SK-MEL-5 (cell line): ENCODE data around the gene RANBP9. TPM values are rescaled to one million over a fixed set of nuclear protein-coding genes. Genes with fewer than 3 reads are reported as not detected.

Experiments used
- DNase-seq: peaks from one replicate; pipeline ENCODE4 v3.0.0-alpha.2; 2016; ENCODE audit warnings: low read depth, low spot score
- in situ Hi-C: cut with HindIII; loops from 2 replicates; pipeline ENCODE4 v1.10.0; 2016; ENCODE audit warnings: low sequenced_read_pairs, high pct_unique_total_duplicates, low pct_unique_long_range_greater_than_20kb
- polyA plus RNA-seq, 2 experiments: library from polyadenylated mRNA; depleted of rRNA; stranded (reverse); fragments of >200 nt; gene quantifications; 2 replicates each; pipeline ENCODE4 v1.2.3, GENCODE V29; 2015
- total RNA-seq: library from RNA; depleted of rRNA; stranded (reverse); fragments of >200 nt; shearing (Covaris generic); gene quantifications from 2 replicates; pipeline ENCODE4 v1.2.3, GENCODE V29; 2014; rRNA removed

RANBP9 gene
- 27.2 and 30.7 TPM in 2 replicates for total RNA-seq
- polyA plus RNA-seq (2015; cell fraction: cytosol; rRNA removed): 45.1 and 61.2 TPM in 2 replicates
- 40.6 and 41.7 TPM in 2 replicates for polyA plus RNA-seq (2015; cell fraction: nucleus; rRNA removed)

DNA sequence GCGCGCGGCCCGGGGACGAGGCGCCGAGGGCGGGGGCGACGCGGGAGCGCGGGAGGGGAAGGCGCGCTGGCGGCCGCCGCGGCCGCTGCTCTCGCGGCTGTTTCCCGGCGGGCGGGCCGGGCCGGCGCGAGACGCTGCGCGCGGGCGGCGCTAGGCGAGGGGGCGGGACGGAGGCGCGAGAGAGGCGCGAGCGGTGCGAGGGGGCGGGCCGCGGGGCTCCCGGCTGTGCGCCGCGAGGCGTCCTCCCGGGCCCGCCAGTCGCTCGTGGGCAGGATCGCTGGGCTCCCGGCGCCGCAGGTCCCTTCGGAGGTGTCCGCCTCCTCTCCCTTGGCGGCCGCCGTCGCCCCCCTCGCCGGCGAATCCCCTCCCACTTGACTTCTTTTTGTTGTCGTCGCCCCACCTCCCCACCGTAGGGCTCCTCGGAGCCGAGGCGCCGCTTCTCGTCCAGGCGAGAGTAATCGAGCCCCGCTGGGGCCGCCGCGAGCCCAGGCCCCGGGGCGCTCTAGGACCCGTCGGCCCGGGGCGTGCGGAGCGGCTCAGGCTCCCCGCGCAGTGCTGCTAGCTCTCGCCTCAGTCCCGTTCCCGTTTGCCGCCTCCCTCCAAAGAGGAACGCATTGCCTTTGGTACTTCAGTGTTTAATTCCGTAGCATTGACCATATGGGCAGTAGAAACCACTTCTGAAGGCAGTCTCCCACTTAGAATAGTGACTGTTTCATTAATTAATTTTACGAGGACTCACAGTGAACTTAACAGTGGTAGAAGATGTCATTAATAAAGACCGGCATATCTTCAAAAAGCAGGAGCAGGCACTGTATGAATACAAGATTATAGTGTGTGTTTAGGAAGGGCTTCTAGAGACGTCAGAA lies at the start of gene RANBP9:
RANBP9 (minus strand) TSS at position 103 of the 866 bp plus-strand sequence. CDS start 330 bp downstream, outside the sequence.
- in situ Hi-C loops: no loop called here
- DNase-seq: peak; percentile 91

- in situ Hi-C loops: no loop called here
Observed at GRCh38 chr6:13760307-13761304, 49.0 kb upstream of the RANBP9 start.

GRCh38 chr6:13759025-13759424 lies 47.4 kb upstream of the RANBP9 start:
- in situ Hi-C loops: no loop called here
- no peak for DNase-seq

More at GRCh38 chr6:13760307-13761304, 49.0 kb upstream of the RANBP9 start:
- DNase-seq: no peak

DNA sequence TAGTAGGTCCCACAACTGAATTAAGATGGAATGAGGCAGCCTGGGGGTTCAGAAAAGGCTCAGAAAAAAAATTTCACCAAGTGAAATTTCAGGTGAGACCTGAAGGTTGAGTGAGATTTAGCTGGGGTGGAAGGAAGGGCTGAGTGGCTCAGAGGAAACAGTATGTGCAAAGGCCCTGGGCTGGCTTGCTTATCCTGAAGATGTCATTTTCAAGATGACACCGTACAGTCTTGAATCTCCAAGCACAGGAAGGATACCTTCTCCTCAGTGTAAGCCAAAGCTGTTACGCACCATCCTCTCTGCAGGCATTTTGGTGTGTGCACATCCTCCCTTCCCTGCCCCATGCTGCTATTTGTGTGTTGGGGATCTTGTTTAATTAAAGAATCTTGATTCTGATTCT lies 43.0 kb upstream of the RANBP9 start:
- DNase-seq: no peak
- in situ Hi-C loops: no loop called here

DNA sequence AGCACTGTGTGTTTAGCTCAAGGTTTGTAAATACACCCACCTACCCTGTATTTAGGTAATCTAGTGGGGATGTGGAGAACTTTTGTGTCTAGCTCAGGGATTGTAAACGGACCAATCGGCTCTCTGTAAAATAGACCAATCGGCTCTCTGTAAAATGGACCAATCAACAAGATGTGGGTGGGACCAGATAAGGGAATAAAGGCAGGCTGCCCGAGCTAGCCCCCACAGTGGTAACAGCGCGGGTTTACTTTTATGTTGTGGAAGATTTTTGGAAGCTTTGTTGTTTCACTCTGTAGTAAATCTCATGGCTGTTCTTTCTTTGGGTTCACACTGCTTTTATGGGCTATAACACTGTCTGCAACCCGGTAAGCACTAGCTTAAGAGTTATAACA lies 32.1 kb upstream of the RANBP9 start:
- in situ Hi-C loops: no loop called here
- no peak for DNase-seq

- in situ Hi-C loops: no loop called here
- DNase-seq: no peak
Observed at GRCh38 chr6:13742961-13743735, 31.5 kb upstream of the RANBP9 start.

DNA sequence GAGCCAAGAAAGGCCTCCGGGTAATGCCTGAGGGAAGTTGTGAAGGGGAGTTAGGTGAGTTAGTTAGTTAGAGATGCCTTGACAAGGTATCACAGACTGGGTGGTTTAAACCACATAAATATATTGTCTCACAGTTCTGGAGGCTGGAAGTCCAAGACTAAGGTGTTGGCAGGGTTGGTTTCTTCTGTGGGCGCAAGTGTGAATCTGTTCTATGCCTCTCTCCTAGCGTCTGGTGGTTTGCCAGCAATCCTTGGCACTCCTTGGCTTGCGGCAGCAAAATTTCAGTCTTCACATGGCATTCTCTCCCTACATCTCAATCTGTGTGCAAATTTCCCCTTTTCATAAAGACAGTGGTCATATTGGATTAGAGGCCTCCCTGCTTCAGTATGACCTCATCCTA lies 29.7 kb upstream of the RANBP9 start:
- in situ Hi-C loops: no loop called here
- DNase-seq: no peak

- in situ Hi-C loops: no loop called here
- no peak for DNase-seq
Observed at GRCh38 chr6:13735031-13735430, 23.4 kb upstream of the RANBP9 start.

- DNase-seq: peak; percentile 96
- in situ Hi-C loops: no loop called here
Observed at GRCh38 chr6:13733178-13733887, 21.7 kb upstream of the RANBP9 start.

- in situ Hi-C loops: no loop called here
- no peak for DNase-seq
Observed at GRCh38 chr6:13730704-13731103, 19.1 kb upstream of the RANBP9 start.

DNA sequence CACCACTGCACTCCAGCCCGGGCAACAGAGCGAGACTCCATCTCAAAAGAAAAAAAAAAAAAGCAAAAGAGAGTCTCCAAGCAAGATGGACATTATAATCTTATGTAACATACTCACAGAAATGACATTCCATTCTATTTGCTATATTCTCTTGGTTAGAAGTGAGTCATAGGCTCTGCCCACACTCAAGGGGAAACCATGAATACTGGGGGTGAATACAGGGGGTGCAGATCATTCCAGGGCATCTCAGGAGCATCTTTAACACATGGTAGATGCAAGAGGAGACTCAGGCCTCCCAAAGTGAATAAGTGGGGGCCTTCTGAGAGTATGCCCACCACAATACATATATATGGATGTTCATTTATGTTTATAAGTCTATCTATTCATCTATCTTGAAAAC lies 18.3 kb upstream of the RANBP9 start:
- in situ Hi-C loops: no loop called here
- DNase-seq: no peak

DNA sequence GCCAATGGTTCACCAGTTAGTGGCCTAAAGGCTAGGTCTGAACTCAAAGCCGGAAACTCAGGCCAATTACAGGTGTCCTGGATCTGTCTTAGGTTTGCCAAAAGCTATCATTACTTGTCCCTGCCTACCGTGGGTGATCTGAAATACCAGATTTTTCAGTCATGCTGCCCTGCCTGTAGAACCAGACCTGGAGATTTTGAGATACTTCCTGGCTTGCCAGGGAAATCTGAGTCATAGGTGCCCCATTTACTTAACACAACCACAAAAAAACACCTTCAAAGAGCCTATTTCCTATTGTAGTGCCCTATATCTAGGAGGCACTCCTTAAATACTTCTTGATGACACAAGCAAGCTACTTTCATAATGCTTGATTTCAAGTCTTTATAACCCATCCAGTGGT lies 13.9 kb upstream of the RANBP9 start:
- DNase-seq: no peak
- in situ Hi-C loops: no loop called here

- DNase-seq: no peak
- in situ Hi-C loops: no loop called here
Observed at GRCh38 chr6:13725052-13725451, 13.4 kb upstream of the RANBP9 start.

DNA sequence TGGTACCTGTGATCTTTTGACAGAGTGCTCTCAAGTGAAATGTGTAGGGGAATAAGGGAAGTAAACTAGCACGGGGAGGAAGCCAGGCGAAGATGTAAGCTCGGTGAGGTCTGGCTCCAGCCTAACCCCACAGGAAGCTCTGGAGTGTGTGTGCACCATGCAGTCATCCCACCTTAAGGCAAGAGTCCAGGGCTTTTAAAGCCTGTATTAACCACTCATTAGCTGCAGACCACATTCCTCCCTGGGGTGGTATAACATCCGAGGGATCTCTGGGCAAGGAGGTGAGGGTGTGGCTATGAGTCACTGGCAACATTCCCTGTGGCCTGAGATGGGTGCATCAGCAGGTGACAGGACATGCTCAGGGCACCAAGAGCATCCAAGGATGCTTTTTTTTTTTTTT lies 12.5 kb upstream of the RANBP9 start:
- in situ Hi-C loops: no loop called here
- DNase-seq: no peak

- in situ Hi-C loops: no loop called here
- no peak for DNase-seq
Observed at GRCh38 chr6:13722880-13723279, 11.2 kb upstream of the RANBP9 start.

- no peak for DNase-seq
- in situ Hi-C loops: no loop called here
Observed at GRCh38 chr6:13718123-13718458, 6.5 kb upstream of the RANBP9 start.

DNA sequence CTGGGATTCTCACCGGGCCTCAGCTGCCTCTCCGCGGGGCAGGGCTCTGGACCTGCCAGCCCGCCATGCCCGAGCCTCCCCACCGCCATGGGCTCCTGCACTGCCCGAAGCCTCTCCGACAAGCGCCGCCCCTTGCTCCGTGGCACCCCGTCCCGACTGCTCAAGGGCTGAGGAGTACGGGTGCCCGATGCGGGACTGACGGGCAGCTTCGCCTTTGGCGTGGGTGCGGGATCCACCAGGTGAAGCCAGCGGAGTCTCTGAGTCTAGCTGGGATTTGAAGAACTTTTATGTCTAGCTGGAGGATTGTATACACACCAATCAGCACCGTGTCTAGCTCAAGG lies 5.3 kb upstream of the RANBP9 start:
- DNase-seq: no peak
- in situ Hi-C loops: no loop called here
